ENCODE measurements around the gene DNAAF1. TPM values are rescaled to one million over a fixed set of nuclear protein-coding genes. Genes with fewer than 3 reads are reported as not detected.
"Not testable (repeated sequence)": the region's sequence is repeated elsewhere in the genome, so short reads cannot be mapped to it uniquely, and the experiment has no call there.

DNAAF1 gene
- total RNA-seq, 4 donors from 2014 or later = under 0.01 TPM; not detected in 3

GRCh38 chr16:84117494-84117843 is 27.6 kb upstream of the DNAAF1 start:
- 9 to 10% methylated on average over 12 of the region's 12 CpGs for WGBS, 2 donors
- intact Hi-C loops (cut with DNase I) = no loop called here
- H3K27me3 ChIP-seq = no peaks in the 10 kb centered on the region
- H3K27ac ChIP-seq = peak overlapping the region; percentile 90 to 99 (median 95)
- H3K36me3 ChIP-seq = peaks cover 0 to 6% (median 0%) of the 10 kb centered on the region in 3 donors
- H3K9me3 ChIP-seq = no peaks in the 10 kb centered on the region
- peak overlapping the region; percentile 66 to 99 (median 93) for H3K4me3 ChIP-seq
- no peak for DNase-seq
- TF ChIP-seq POLR2A (IDR thresholded peaks at IDR 0.05) = no peak
- TF ChIP-seq CTCF (IDR thresholded peaks at IDR 0.05) = no peak
- H3K4me1 ChIP-seq = peaks cover 11 to 51% (median 20%) of the 10 kb centered on the region in 3 donors

GRCh38 chr16:84118315-84118714 is 26.8 kb upstream of the DNAAF1 start:
- intact Hi-C loops (cut with DNase I); H3K9me3 ChIP-seq; H3K27ac ChIP-seq; DNase-seq; H3K4me3 ChIP-seq; H3K27me3 ChIP-seq: not testable (repeated sequence)
- 89 to 92% methylated on average over 4 to 5 of the region's 5 CpGs for WGBS, 2 donors
- H3K36me3 ChIP-seq = peaks cover 0 to 15% (median 0%) of the 10 kb centered on the region in 3 donors
- H3K4me1 ChIP-seq = peaks cover 11 to 47% (median 20%) of the 10 kb centered on the region in 3 donors

GRCh38 chr16:84119368-84119767 is 25.7 kb upstream of the DNAAF1 start:
- DNase-seq = no peak
- intact Hi-C loops (cut with DNase I) = no loop called here

GRCh38 chr16:84120023-84120422 is 25.1 kb upstream of the DNAAF1 start:
- no peaks in the 10 kb centered on the region for H3K9me3 ChIP-seq
- H3K4me1 ChIP-seq = peaks cover 9 to 29% (median 14%) of the 10 kb centered on the region in 3 donors
- H3K36me3 ChIP-seq = peaks cover 0 to 27% (median 0%) of the 10 kb centered on the region in 3 donors
- no peak overlapping the region for H3K27ac ChIP-seq
- H3K27me3 ChIP-seq = no peaks in the 10 kb centered on the region
- no peak for DNase-seq
- 67 to 88% methylated on average over 3 to 4 of the region's 5 CpGs for WGBS, 2 donors
- TF ChIP-seq POLR2A (IDR thresholded peaks at IDR 0.05) (no peak), CTCF (IDR thresholded peaks at IDR 0.05) (no peak)
- intact Hi-C loops (cut with DNase I) = no loop called here
- H3K4me3 ChIP-seq = no peak overlapping the region

More at GRCh38 chr16:84119368-84119767, 25.7 kb upstream of the DNAAF1 start:
- Histone ChIP-seq H3K4me1 (peaks cover 11 to 36% (median 20%) of the 10 kb centered on the region in 3 donors), H3K4me3 (no peak overlapping the region), H3K27ac (no peak overlapping the region), H3K27me3 (no peaks in the 10 kb centered on the region), H3K9me3 (no peaks in the 10 kb centered on the region), H3K36me3 (peaks cover 0 to 25% (median 0%) of the 10 kb centered on the region in 3 donors)
- no peak for TF ChIP-seq POLR2A (IDR thresholded peaks at IDR 0.05)
- TF ChIP-seq CTCF (IDR thresholded peaks at IDR 0.05) = no peak
- WGBS, 2 donors = 30% methylated on average over 2 of the region's 13 CpGs; no CpG with 5 or more reads in 1 of the 2 donors

- no peak for TF ChIP-seq CTCF (IDR thresholded peaks at IDR 0.05)
- TF ChIP-seq POLR2A (IDR thresholded peaks at IDR 0.05) = no peak
- Histone ChIP-seq H3K27ac (no peak overlapping the region), H3K4me1 (peaks cover 0 to 20% (median 6%) of the 10 kb centered on the region in 3 donors), H3K9me3 (no peaks in the 10 kb centered on the region), H3K27me3 (no peaks in the 10 kb centered on the region), H3K36me3 (peaks cover 0 to 33% (median 0%) of the 10 kb centered on the region in 3 donors), H3K4me3 (no peak overlapping the region)
- WGBS, 2 donors = 87 to 93% methylated on average over 10 of the region's 10 CpGs
- DNase-seq = no peak
- intact Hi-C loops (cut with DNase I) = no loop called here
These were observed 24.1 kb upstream of the DNAAF1 start for GRCh38 chr16:84121007-84121406.

All from esophagus squamous epithelium (tissue), 5 donors.